GM06990 (cell line): ENCODE results near the gene UPK2.

ENCODE experiments used
- DNase-seq: peaks from one replicate; pipeline ENCODE4 v3.0.0-alpha.2; 2011; ENCODE audit not compliant: insufficient read length; ENCODE audit errors: extremely low read depth
- H3K27me3 ChIP-seq: replicated peaks from 2 replicates; pipeline ENCODE4 v1.6.0; 2011; ENCODE audit warnings: low read length; ENCODE audit not compliant: control insufficient read depth, insufficient read depth
- H3K36me3 ChIP-seq: 2 replicates; pipeline ENCODE4 v1.5.1; 2011; ENCODE audit warnings: low read length; ENCODE audit not compliant: control insufficient read depth, insufficient read depth
- H3K4me3 ChIP-seq: replicated peaks from 2 replicates; pipeline ENCODE4 v1.5.1; 2011; ENCODE audit warnings: low read depth, mild to moderate bottlenecking, control low read depth, low read length
- CTCF ChIP-seq: IDR thresholded peaks from 2 replicates; pipeline ENCODE4 v1.5.1; 2011; ENCODE audit warnings: low read length, control low read depth, mild to moderate bottlenecking, inconsistent platforms; ENCODE audit not compliant: insufficient read depth, poor library complexity, severe bottlenecking

The UPK2 gene

GRCh38 chr11:118917481-118918127, 38.5 kb upstream of the UPK2 start:
- no peak for TF ChIP-seq CTCF
- Histone ChIP-seq H3K4me3 (no peak overlapping the region), H3K36me3 (peaks cover 2% of the 10 kb centered on the region; the same call in 1 of the 2 replicates), H3K27me3 (no peaks in the 10 kb centered on the region)
- DNase-seq: no peak

GRCh38 chr11:118918128-118918685, 37.9 kb upstream of the UPK2 start:
- no peak overlapping the region for H3K4me3 ChIP-seq
- DNase-seq: no peak
- no peaks in the 10 kb centered on the region for H3K27me3 ChIP-seq
- peaks cover 2% of the 10 kb centered on the region; the same call in 1 of the 2 replicates for H3K36me3 ChIP-seq
- TF ChIP-seq CTCF: no peak

GRCh38 chr11:118918686-118919280, 37.3 kb upstream of the UPK2 start:
- Histone ChIP-seq H3K27me3 (no peaks in the 10 kb centered on the region), H3K36me3 (peaks cover 2% of the 10 kb centered on the region; the same call in 1 of the 2 replicates), H3K4me3 (no peak overlapping the region)
- no peak for DNase-seq
- no peak for TF ChIP-seq CTCF

DNA sequence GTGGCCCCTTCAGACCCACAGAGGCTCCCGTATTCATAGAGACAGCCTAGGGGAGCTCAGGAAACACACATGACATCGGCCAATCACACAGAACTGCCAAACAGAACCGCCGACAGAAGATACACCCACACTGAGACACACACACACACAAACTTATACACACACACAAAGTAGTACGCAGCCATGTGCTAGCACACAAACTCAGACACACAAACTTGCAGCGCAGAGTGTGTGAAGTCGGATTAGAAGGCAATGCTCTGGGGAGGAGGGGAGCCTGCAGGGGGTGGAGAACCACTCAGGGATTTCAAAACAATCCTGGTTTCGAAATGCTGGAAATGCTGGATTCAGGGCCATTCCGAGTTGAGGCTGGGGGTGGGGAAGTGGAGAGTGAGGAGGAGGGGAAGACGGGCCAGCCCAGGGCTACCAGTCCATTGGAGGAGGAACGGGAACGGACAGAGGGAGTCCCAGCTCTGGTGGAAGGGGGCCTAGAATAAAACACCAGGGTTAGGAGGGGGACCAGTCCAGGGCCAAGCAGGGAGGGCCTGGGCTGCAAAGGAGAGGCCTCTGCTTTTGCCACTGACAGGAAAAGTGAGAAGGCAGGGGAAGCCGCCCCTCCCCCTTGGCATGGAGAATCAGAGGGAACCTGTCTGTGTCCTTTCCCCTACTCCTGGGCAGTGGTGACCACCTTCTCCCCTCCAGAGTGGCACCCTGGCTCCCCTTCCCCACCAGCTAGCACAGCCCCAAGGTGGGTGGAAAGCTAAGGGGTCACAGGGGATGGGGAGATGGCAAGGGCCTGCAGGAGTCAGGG, 34.8 kb upstream of the UPK2 start:
- no peaks in the 10 kb centered on the region for H3K27me3 ChIP-seq
- H3K4me3 ChIP-seq: no peak overlapping the region
- DNase-seq: no peak
- peaks cover 2% of the 10 kb centered on the region; the same call in 1 of the 2 replicates for H3K36me3 ChIP-seq
- TF ChIP-seq CTCF: no peak

- Histone ChIP-seq H3K36me3 (peaks cover 2% of the 10 kb centered on the region; the same call in 1 of the 2 replicates), H3K27me3 (no peaks in the 10 kb centered on the region), H3K4me3 (no peak overlapping the region)
- DNase-seq: no peak
- TF ChIP-seq CTCF: no peak
These were observed 34.0 kb upstream of the UPK2 start for GRCh38 chr11:118921929-118922744.
